Neural cell (in vitro differentiated cells): ENCODE data around the gene CPVL.

ENCODE experiments used
- CTCF ChIP-seq: fragments of 450-650 bp; IDR thresholded peaks from 2 replicates; pipeline ENCODE4 v1.5.1; 2014; ENCODE audit warnings: antibody characterized with exemption, mild to moderate bottlenecking, moderate library complexity; ENCODE audit not compliant: poor library complexity, severe bottlenecking
- EP300 ChIP-seq: fragments of 450-650 bp; conservative IDR thresholded peaks from 2 replicates; pipeline ENCODE4 v1.6.1; 2014; ENCODE audit warnings: antibody characterized with exemption, mild to moderate bottlenecking, moderate library complexity; ENCODE audit not compliant: poor library complexity, severe bottlenecking
- EZH2 ChIP-seq: fragments of 200-600, 300-800 bp; shearing (Covaris generic), sonication (generic); IDR thresholded peaks from 2 replicates; pipeline ENCODE4 v1.6.1; 2014; ENCODE audit warnings: antibody characterized with exemption, low read length, borderline replicate concordance, mild to moderate bottlenecking; ENCODE audit not compliant: insufficient read depth, poor library complexity, severe bottlenecking
- MXI1 ChIP-seq: fragments of 450-650 bp; conservative IDR thresholded peaks from 2 replicates; pipeline ENCODE4 v1.6.1; 2014; ENCODE audit warnings: antibody characterized with exemption, mild to moderate bottlenecking; ENCODE audit not compliant: poor library complexity, severe bottlenecking
- SMC3 ChIP-seq: fragments of 450-650 bp; conservative IDR thresholded peaks from 2 replicates; pipeline ENCODE4 v1.6.1; 2014; ENCODE audit warnings: antibody characterized with exemption, mild to moderate bottlenecking, moderate library complexity; ENCODE audit not compliant: poor library complexity

GRCh38 chr7:28955718-28956607 lies 190.4 kb downstream of the CPVL start:
- peak; percentile 51 for TF ChIP-seq CTCF
- TF ChIP-seq EP300, result no peak
- no peak for TF ChIP-seq EZH2
- no peak for TF ChIP-seq SMC3
- peak; percentile 5 for TF ChIP-seq MXI1
